CD4-positive, alpha-beta memory T cell (primary cell): ENCODE measurements around the gene GBE1. TPM values are rescaled to one million over a fixed set of nuclear protein-coding genes. Genes with fewer than 3 reads are reported as not detected.
A peak's percentile ranks its signal among the peaks of the same experiment; 100 is the strongest.

ENCODE experiments used
- CTCF ChIA-PET: fragments of 350-600 bp; sonication (Branson Sonifier 250); formaldehyde crosslinking; loops from one replicate; lab custom pipeline; 2021; ENCODE audit warnings: inconsistent platforms; ENCODE audit not compliant: partially characterized antibody; lab: Charles Lee
- POLR2A ChIA-PET: fragments of 350-600 bp; sonication (Branson Sonifier 250); formaldehyde crosslinking; loops from one replicate; lab custom pipeline; 2021; ENCODE audit not compliant: partially characterized antibody; lab: Charles Lee
- DNase-seq, 5 donors: peaks; one replicate each; pipeline versions ENCODE4 v3.0.0 to v3.0.0-alpha.2; 2020 to 2022; ENCODE audit warnings: mixed read lengths in 1 of 5
- H3K27ac ChIP-seq: one replicate; pipeline ENCODE4 v1.7.0; 2013; ENCODE audit warnings: low read depth, low read length
- H3K27me3 ChIP-seq: 2 replicates; pipeline ENCODE4 v1.7.0; 2013; ENCODE audit warnings: mild to moderate bottlenecking, low read length, moderate library complexity; ENCODE audit not compliant: insufficient read depth
- H3K36me3 ChIP-seq: 2 replicates; pipeline ENCODE4 v1.7.0; 2013; ENCODE audit warnings: mild to moderate bottlenecking, low read length, moderate library complexity; ENCODE audit not compliant: insufficient read depth
- H3K4me1 ChIP-seq: 2 replicates; pipeline ENCODE4 v1.7.0; 2013; ENCODE audit warnings: mild to moderate bottlenecking, low read length, moderate library complexity; ENCODE audit not compliant: insufficient read depth
- H3K4me3 ChIP-seq, 2 donors: one replicate each; pipeline ENCODE4 v1.7.0; 2013; ENCODE audit warnings: low read length in 2 of 2, mild to moderate bottlenecking in 1 of 2
- H3K9me3 ChIP-seq, 2 donors: one replicate each; pipeline ENCODE4 v1.7.0; 2013; ENCODE audit warnings: low read length in 2 of 2, control low read depth in 1 of 2; ENCODE audit not compliant: control insufficient read depth in 1 of 2
- H3K27ac Mint-ChIP-seq, 7 donors: one replicate each; pipeline ENCODE4 v1.8.0; 2020 to 2021; ENCODE audit warnings: mixed read lengths in 7 of 7, mild to moderate bottlenecking in 6 of 7, inconsistent platforms in 3 of 7, moderate library complexity in 3 of 7
- H3K27me3 Mint-ChIP-seq, 2 donors: one replicate each; pipeline ENCODE4 v1.8.0; 2020 to 2021; ENCODE audit warnings: mixed read lengths in 2 of 2
- H3K36me3 Mint-ChIP-seq, 2 donors: one replicate each; pipeline ENCODE4 v1.8.0; 2020 to 2021; ENCODE audit warnings: mixed read lengths in 2 of 2, inconsistent platforms in 1 of 2, mild to moderate bottlenecking in 1 of 2
- H3K4me1 Mint-ChIP-seq, 4 donors: one replicate each; pipeline ENCODE4 v1.8.0; 2020 to 2021; ENCODE audit warnings: mixed read lengths in 4 of 4, mild to moderate bottlenecking in 1 of 4
- H3K4me3 Mint-ChIP-seq, 8 donors: one replicate each; pipeline ENCODE4 v1.8.0; 2020 to 2021; ENCODE audit warnings: mixed read lengths in 8 of 8, mild to moderate bottlenecking in 7 of 8, moderate library complexity in 6 of 8, inconsistent platforms in 3 of 8
- H3K9me3 Mint-ChIP-seq, 8 donors: one replicate each; pipeline ENCODE4 v1.8.0; 2020 to 2021; ENCODE audit warnings: mixed read lengths in 8 of 8, mild to moderate bottlenecking in 5 of 8, inconsistent platforms in 3 of 8, moderate library complexity in 1 of 8
- intact Hi-C: fragments of 100-400 bp; cut with micrococcal nuclease; formaldehyde crosslinking; loops from one replicate; pipeline ENCODE4 v1.15.1; 2023
- polyA plus RNA-seq, 2 donors: library from polyadenylated mRNA; unstranded; fragments of 300-500 nt; fragmentation: Illumina TruSeq; gene quantifications; one replicate each; pipeline ENCODE4 v1.2.3, GENCODE V29; 2021
- total RNA-seq, 2 experiments: library from RNA; stranded (reverse); gene quantifications; one replicate each; pipeline ENCODE4 v1.2.3, GENCODE V29; 2021

GBE1 gene
- total and polyA plus RNA-seq, 4 experiments from 2014 or later = 9.3 to 16.6 (median 11.0) TPM

DNA sequence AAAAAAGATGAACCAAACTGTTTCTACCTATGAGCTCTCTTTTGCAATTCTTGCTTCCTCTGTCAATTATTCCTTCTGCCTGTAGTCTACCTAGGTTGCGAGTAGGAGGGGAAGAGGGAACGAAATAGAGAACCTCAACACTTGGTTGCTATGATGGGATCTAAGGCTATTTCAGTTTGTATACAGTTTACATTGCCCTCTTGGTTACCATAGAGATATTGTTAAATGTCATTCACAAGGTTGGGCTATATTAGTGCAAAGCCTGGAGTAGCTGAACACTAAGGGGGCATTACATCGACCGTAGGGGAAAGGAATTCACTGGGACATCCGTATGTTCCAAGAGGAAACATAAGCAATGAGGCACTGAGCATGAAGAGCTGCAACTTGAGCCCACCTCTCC lies 276.9 kb downstream of the GBE1 start:
- Histone ChIP-seq H3K9me3 (no peaks in the 10 kb centered on the region), H3K27ac (no peak overlapping the region), H3K27me3 (no peaks in the 10 kb centered on the region), H3K36me3 (no peaks in the 10 kb centered on the region), H3K4me1 (no peaks in the 10 kb centered on the region), H3K4me3 (no peak overlapping the region)
- Mint-ChIP-seq H3K9me3 (peaks cover 0 to 7% (median 2%) of the 10 kb centered on the region in 8 donors), H3K27ac (no peak overlapping the region), H3K27me3 (peaks cover 0 to 1% of the 10 kb centered on the region in 2 donors), H3K4me3 (no peak overlapping the region), H3K4me1 (no peaks in the 10 kb centered on the region), H3K36me3 (peaks cover 0 to 4% of the 10 kb centered on the region in 2 donors)
- no peak for DNase-seq
- CTCF ChIA-PET = no interaction called here
- POLR2A ChIA-PET = no interaction called here
- intact Hi-C loops = no loop called here

DNA sequence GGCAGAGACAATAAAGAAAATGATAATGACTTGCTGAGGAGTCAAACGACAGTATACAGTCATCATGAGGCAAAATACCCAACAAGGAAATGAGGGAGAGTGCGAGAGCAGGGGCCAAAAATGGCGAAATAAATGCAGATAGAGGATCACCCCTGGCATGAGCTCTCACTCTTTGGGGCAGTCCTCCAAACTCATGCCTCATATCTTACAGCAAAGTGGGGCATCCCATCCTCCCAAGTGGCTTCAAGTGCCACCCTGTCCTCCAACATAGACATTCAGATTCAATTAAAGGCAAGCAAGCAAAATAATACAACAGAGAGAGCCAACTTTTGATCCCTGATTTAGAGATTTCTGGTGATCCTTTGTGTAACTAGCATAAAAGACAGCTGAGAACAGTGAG lies 278.4 kb downstream of the GBE1 start:
- no peak for DNase-seq
- no peak overlapping the region for H3K4me3 Mint-ChIP-seq
- no peaks in the 10 kb centered on the region for H3K4me1 Mint-ChIP-seq
- peaks cover 0 to 4% of the 10 kb centered on the region in 2 donors for H3K36me3 Mint-ChIP-seq
- Histone ChIP-seq H3K4me1 (no peaks in the 10 kb centered on the region), H3K27me3 (no peaks in the 10 kb centered on the region), H3K9me3 (no peaks in the 10 kb centered on the region), H3K4me3 (no peak overlapping the region), H3K27ac (no peak overlapping the region), H3K36me3 (no peaks in the 10 kb centered on the region)
- H3K27me3 Mint-ChIP-seq = peaks cover 0 to 1% of the 10 kb centered on the region in 2 donors
- ChIA-PET CTCF (no interaction called here), POLR2A (no interaction called here)
- H3K27ac Mint-ChIP-seq = peak overlapping the region in 1 of 7 donors; percentile 8
- H3K9me3 Mint-ChIP-seq = peaks cover 0 to 7% (median 2%) of the 10 kb centered on the region in 8 donors
- intact Hi-C loops = no loop called here

DNA sequence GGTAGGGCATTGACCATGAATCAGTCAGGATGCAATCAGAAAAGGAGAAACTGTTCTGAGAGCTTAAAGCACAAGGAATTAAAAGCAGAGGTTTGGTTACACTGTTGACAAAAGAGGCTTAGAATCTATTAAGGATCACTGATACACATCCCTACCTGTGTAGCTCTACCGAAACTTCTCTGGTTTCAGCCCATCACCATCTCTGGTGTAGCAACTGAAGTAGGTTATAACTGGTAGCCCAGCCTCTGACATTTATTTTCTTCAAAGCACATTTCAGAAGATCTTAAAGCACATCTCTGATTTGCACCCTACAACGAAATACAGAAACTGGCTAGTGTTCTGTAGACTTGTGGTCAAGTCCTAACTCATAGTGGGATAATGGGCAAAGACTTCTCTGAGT lies 283.7 kb downstream of the GBE1 start:
- H3K4me3 ChIP-seq = no peak overlapping the region
- intact Hi-C loops = no loop called here
- ChIA-PET CTCF (interaction anchor here (2.5 kb wide), 1 partner anchor 13 kb away, joined by 14 read pairs; no protein-coding TSS in a partner anchor), POLR2A (no interaction called here)
- H3K36me3 ChIP-seq = no peaks in the 10 kb centered on the region
- H3K27ac Mint-ChIP-seq = no peak overlapping the region
- DNase-seq = no peak
- H3K27me3 Mint-ChIP-seq = peaks cover 0 to 1% of the 10 kb centered on the region in 2 donors
- no peaks in the 10 kb centered on the region for H3K9me3 ChIP-seq
- peaks cover 0 to 7% (median 0%) of the 10 kb centered on the region in 8 donors for H3K9me3 Mint-ChIP-seq
- H3K4me1 ChIP-seq = no peaks in the 10 kb centered on the region
- H3K36me3 Mint-ChIP-seq = peaks cover 0 to 4% of the 10 kb centered on the region in 2 donors
- no peak overlapping the region for H3K4me3 Mint-ChIP-seq
- H3K27me3 ChIP-seq = no peaks in the 10 kb centered on the region
- no peak overlapping the region for H3K27ac ChIP-seq
- H3K4me1 Mint-ChIP-seq = no peaks in the 10 kb centered on the region

DNA sequence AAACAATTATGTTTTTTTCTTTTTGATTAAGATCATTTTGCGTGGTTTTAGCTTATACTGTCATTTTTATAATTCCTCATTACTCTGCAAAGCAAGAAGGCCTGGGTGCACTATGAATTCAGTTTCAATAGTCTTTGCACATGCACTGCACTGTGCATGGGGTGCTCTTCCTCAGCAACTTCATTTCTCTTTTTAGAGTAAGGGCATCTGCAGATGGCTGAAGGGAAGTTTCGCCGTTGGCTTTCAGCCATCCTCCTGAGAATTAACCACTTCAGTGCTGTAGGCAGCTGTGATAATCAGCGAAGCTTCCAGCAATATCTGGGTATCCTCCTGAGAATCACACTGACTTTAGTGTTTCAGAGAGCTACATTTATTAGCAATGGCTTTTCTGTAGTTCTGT lies 284.8 kb downstream of the GBE1 start:
- intact Hi-C loops = no loop called here
- H3K27ac Mint-ChIP-seq = no peak overlapping the region
- H3K27me3 ChIP-seq = no peaks in the 10 kb centered on the region
- no peaks in the 10 kb centered on the region for H3K4me1 Mint-ChIP-seq
- H3K4me1 ChIP-seq = no peaks in the 10 kb centered on the region
- H3K36me3 ChIP-seq = no peaks in the 10 kb centered on the region
- no peak overlapping the region for H3K4me3 Mint-ChIP-seq
- no peak overlapping the region for H3K27ac ChIP-seq
- H3K4me3 ChIP-seq = no peak overlapping the region
- H3K27me3 Mint-ChIP-seq = peaks cover 0 to 1% of the 10 kb centered on the region in 2 donors
- ChIA-PET CTCF (interaction anchor here (4.5 kb wide), 1 partner anchor 14 kb away, joined by 23 read pairs; no protein-coding TSS in a partner anchor), POLR2A (no interaction called here)
- peaks cover 0 to 4% of the 10 kb centered on the region in 2 donors for H3K36me3 Mint-ChIP-seq
- no peaks in the 10 kb centered on the region for H3K9me3 ChIP-seq
- H3K9me3 Mint-ChIP-seq = peaks cover 0 to 5% (median 0%) of the 10 kb centered on the region in 8 donors
- DNase-seq = no peak

DNA sequence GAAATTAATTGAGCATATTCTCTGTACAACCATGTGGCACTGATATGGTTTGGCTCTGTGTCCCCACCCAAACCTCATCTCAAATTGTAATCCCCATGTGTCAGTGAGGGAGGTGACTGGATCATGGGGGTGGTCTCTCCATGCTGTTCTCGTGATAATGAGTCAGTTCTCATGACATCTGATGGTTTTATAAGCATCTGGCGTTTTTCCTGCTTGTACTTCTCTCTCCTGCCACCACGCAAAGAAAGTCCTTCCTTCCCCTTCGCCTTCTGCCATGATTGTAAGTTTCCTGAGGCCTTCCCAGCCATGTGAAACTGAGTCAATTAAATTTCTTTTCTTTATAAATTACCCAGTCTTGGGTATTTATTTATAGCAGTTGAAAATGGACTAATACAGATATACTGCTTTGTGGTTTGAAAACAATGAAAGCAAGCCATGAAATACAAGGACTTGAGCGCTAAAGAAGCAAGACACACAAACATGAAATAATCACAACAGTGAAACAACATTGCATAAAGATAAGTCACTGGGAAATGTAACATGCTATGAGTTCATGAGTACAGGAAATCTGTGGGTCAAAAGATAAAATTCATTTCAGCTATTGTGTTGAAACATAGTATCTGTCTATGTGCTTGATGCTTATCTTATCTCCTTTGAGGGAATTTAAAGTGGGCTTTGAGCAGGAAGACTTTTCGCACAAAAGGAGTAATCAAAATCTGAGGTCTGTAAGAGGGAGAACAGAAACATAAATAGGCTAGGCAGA lies 288.7 kb downstream of the GBE1 start:
- H3K4me1 Mint-ChIP-seq = no peaks in the 10 kb centered on the region
- ChIA-PET CTCF (interaction anchor here (4.5 kb wide), 1 partner anchor 18 kb away, joined by 23 read pairs; no protein-coding TSS in a partner anchor), POLR2A (no interaction called here)
- no peaks in the 10 kb centered on the region for H3K4me1 ChIP-seq
- no peak overlapping the region for H3K27ac ChIP-seq
- intact Hi-C loops = no loop called here
- H3K27me3 Mint-ChIP-seq = no peaks in the 10 kb centered on the region
- no peak overlapping the region for H3K4me3 ChIP-seq
- H3K9me3 Mint-ChIP-seq = peaks cover 0 to 3% (median 0%) of the 10 kb centered on the region in 8 donors
- H3K27ac Mint-ChIP-seq = no peak overlapping the region
- no peaks in the 10 kb centered on the region for H3K36me3 Mint-ChIP-seq
- no peak for DNase-seq
- H3K27me3 ChIP-seq = no peaks in the 10 kb centered on the region
- no peak overlapping the region for H3K4me3 Mint-ChIP-seq
- no peaks in the 10 kb centered on the region for H3K9me3 ChIP-seq
- no peaks in the 10 kb centered on the region for H3K36me3 ChIP-seq

DNA sequence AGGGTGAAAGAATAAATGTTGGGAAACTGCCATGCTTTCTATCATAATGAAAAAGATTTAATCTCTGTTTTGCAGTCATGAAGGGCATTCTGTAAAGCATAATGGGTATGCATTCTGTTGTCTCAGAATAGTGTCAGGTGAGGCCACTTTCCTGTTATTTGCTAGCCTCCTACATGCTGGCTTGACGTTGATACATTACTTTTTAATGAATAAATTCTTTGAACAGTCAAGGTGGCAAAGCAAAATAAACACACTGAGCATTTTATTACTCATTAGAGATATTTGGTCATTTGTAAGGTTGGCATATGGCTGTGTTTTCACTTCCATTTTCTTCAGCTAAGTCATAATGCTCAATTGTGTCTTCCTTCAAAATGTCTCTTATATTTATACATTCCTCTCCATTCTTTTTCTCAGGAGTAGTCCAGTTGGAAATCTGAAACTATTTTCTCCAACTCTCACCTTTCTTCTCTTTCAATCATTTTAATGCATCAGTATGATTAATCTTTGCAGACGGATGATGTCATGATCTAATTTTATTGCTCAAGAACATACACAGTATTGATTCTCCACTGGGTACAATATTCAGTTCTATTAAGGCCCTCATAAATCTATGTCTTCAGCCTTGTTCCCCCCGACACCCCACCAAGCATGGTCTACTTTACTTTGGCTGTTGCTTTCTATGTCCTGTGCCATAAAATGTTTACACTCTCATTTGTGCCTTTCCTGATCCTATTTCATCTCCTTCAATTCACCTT lies 290.7 kb downstream of the GBE1 start:
- Mint-ChIP-seq H3K27ac (no peak overlapping the region), H3K27me3 (no peaks in the 10 kb centered on the region), H3K9me3 (peaks cover 0 to 3% (median 0%) of the 10 kb centered on the region in 8 donors), H3K4me1 (no peaks in the 10 kb centered on the region), H3K4me3 (no peak overlapping the region), H3K36me3 (no peaks in the 10 kb centered on the region)
- no peak overlapping the region for H3K27ac ChIP-seq
- H3K4me1 ChIP-seq = no peaks in the 10 kb centered on the region
- H3K9me3 ChIP-seq = no peaks in the 10 kb centered on the region
- CTCF ChIA-PET = no interaction called here
- intact Hi-C loops = no loop called here
- no peaks in the 10 kb centered on the region for H3K27me3 ChIP-seq
- no peak for DNase-seq
- no peaks in the 10 kb centered on the region for H3K36me3 ChIP-seq
- no peak overlapping the region for H3K4me3 ChIP-seq
- POLR2A ChIA-PET = no interaction called here

DNA sequence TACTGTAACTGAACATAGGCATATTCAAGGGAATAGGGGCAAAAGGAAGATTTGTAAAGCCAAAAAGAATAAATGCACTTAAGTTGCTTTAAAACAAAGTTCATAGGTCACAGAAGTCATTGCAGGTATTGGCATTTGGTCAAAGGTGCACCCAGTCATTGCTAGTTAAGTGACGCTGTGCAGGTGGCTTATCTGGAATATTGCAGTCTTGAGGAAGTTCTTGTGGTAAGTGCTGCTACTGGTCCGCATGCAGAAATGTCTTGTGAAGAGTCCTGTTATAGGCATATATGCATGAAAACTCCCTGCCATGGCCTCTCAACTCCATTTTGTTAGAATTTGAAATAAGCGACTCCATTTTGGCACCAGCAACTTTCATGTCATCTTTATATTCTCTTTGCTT lies 293.1 kb downstream of the GBE1 start:
- Histone ChIP-seq H3K4me1 (no peaks in the 10 kb centered on the region), H3K36me3 (no peaks in the 10 kb centered on the region), H3K4me3 (no peak overlapping the region), H3K27ac (no peak overlapping the region), H3K27me3 (no peaks in the 10 kb centered on the region), H3K9me3 (no peaks in the 10 kb centered on the region)
- Mint-ChIP-seq H3K9me3 (peaks cover 0 to 3% (median 0%) of the 10 kb centered on the region in 8 donors), H3K4me1 (no peaks in the 10 kb centered on the region), H3K36me3 (no peaks in the 10 kb centered on the region), H3K4me3 (no peak overlapping the region), H3K27ac (no peak overlapping the region), H3K27me3 (peaks cover 0 to 1% of the 10 kb centered on the region in 2 donors)
- intact Hi-C loops = no loop called here
- POLR2A ChIA-PET = no interaction called here
- CTCF ChIA-PET = interaction anchor here (1.2 kb wide), 1 partner anchor 23 kb away, joined by 4 read pairs; no protein-coding TSS in a partner anchor
- no peak for DNase-seq
